Skin of body (tissue), 2 donors: Measurements from ENCODE around the gene PPM1E. TPM values are rescaled to one million over a fixed set of nuclear protein-coding genes. Genes with fewer than 3 reads are reported as not detected.
"Not testable (repeated sequence)": the region's sequence is repeated elsewhere in the genome, so short reads cannot be mapped to it uniquely, and the experiment has no call there.

Source experiments
- DNase-seq: peaks from one replicate; lab custom pipeline; 2025; lab: John Stamatoyannopoulos, UW
- total RNA-seq: library from RNA; depleted of rRNA; stranded (reverse); fragments of >200 nt; gene quantifications from one replicate; pipeline ENCODE4 v1.2.3, GENCODE V29; 2014

The PPM1E gene
- total RNA-seq, 1 donor from 2014 or later: 0.89 TPM

DNA sequence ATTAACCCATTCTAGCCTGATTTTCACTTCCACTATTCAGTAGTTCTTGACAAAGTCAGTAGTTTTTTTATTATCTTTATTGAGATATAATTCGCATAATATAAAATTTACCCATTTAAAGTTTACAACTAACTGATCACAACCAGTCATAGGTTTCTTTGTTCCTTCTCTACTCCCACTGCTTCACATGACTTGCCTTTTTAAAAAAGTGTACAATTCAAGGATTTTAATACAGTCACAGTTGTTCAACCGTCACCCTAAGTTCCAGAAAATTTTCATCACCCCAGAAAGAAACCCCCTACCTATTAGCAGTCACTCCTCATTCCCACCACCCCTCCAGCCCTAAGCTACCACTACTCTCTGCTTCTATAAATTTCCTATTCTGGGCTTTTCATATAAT, 188.5 kb downstream of the PPM1E start:
- DNase-seq: no peak

DNA sequence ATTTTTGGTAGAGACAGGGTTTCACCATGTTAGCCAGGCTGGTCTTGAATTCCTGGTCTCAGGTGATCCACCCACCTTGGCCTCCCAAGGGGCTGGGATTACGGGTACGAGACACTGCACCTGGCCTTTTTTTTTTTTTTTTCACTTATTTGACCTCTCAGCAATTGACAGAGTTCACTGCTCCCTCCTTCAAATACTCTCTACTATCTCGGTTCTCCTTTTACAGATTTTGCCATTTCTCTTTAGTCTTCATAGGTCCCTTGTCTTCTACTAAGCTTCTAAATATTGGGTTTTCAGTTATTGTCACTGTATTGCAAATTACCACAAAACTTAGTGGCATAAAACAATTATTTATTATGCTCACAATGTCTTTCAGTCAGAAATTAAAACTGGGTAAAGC, 191.8 kb downstream of the PPM1E start:
- DNase-seq: no peak

DNA sequence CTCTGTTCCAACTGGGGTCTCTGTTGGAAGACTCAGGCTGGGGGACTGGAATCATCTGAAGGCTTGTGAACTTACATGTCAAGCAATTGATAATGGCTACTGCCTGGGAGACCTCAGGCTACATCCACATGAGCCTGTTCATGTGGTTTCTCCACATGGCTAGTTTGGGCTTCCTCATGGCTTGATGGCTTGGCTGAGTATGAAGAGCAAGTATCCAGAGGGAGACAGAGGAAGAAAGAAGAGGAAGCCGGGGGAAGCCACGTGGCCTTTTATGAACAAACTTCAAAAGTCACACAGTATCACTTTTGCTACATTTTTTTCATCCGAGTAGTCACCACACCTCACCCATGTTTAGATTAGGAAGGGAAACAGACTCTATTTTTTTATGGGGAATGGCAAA, 192.2 kb downstream of the PPM1E start:
- DNase-seq: no peak

DNA sequence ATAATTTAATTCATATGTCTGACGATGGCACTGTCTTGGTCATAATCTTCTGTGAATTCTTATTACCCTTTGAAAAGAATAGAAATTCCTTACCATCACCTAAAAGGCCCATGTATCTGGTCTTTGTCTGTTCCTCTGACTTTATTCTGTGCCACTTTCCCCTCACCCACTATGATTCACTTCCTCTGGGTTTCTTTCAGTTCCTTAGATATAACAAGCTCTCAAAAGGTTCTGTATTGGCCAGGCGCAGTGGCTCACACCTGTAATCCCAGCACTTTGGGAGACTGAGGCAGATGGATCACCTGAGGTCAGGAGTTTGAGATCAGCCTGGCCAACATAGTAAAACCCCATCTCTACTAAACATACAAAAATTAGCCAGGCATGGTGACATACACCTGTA, 198.7 kb downstream of the PPM1E start:
- not testable (repeated sequence) for DNase-seq

DNA sequence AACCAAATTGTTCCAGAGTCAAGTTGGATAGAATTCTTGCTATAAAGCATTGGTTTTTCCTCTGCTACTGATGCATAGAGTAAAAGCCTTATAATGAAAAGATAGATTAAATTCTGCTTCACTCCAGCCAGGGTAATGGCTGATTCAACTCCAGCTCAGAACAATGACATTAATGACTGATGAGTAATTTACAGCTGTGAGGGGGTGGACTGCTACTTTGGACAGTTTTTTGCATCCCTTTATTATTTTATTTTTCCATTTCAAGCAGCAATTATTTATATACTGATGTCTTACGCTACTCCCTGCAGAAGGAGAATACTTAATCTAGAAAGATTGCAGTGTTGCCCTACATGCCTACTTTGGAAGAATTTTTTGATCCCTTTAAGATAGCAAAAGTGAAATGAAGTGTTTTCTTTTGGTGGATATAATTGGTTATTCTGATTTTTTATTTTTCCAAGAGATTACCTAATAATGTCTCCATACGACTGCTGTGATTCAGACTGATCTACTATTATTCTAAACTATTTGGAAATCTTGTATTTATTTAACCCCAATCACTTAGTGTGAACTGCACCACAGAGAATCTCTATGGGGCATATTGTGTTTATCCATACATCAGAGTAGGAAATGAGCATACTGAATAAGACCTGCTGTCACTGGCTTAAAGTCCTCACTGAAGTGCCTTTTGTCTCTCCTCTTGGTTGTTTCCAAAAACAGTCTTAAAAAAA, 201.5 kb downstream of the PPM1E start:
- DNase-seq: no peak

DNA sequence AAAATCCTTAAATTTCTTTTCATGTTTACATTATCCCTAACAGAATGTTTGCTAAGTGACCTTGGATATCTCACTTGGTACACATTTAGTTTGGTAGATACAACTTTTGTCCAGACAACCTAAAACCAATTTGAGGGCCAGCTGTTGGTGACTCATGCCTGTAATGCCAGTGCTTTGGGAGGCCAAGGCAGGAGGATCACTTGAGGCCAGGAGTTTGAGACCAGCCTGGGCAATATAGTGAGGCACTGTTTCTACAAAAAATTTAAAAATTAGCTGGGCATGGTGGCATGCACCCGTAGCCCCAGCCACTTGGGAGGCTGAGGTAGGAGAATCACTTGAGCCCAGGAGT, 202.0 kb downstream of the PPM1E start:
- DNase-seq: not testable (repeated sequence)

DNA sequence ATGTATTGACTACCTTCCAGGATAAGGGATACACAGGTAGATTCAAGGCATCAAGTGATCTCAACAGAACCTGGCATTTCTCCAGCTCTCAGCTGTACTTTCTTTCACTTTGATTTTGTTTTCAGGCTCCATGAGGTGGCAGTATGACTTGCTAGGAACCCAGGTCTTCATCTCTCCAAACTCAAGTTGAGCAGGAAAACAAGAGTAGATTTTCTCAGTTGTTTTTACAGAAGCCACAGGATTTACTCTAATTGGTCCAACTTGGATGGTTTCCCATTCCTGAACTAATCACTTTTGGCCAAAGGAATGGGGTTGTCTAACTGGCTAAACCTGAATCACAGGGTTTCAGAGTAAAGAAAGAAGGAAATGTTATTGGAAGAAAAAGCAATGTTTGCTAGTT, 204.4 kb downstream of the PPM1E start:
- DNase-seq: no peak

DNA sequence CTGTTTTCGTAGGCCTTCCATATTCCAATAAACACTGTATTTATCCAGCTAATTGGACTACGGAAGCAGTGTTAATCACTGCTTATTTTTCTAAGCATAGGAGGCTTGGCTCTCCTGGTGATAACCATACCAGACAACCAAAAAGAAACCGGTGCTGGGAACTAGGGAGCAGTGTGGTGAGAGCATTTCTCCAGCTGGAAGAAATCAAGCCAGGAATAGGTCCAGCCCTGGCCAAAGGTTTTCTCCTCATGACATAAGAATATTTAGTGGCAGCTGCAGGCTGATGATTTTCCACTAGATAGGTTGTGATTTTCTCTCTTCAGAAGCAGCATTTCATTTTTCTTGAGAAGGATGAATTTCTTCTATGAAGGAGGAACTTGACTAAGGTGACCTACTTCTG, 209.6 kb downstream of the PPM1E start:
- DNase-seq: no peak

DNA sequence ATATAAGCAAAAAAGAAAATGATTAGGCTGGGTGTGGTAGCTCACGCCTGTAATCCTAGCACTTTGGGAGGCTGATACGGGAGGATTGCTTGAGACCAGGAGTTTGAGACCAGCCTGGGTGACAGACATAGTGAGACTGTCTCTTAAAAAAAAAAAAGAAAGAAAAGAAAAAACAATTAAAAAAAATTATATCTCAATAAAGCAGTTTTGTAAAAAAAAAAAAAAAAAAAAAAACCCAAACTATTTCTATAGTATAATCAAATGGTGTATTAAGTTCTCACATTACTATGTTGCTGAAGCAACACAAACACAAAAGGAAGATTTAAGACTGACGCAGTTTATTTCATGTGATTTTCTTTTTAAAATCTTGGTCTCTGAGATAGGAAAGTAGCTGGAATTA, 210.6 kb downstream of the PPM1E start:
- no peak for DNase-seq

DNA sequence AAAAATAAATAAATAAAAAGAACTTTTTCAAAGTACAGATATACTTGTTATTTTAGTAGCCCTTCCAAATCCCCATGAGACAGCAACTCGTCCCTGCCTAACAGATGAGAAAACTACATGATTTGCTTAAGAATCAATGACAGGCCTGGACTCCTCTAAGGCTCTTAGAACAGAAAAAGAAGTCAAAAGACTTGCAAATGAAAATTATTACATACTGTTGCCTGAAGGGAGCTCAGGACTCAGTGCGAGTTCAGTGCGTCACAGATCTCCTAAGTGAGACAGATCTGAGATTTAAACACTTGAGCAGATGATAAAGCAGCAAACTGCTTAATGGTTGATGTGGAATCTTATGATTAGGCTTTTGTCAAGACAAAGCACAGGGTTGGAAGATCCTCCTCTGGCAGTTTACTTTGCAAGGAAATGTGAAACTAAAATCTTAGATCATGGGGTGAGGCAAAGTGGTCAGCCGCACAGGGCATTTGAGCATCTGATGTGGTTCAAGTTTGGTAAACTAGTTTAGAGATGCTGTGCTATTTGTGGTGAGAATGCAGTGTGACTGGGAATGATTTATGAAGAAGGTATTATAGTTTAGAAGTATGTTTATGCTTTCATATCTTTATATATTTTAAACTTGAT, 212.9 kb downstream of the PPM1E start:
- DNase-seq: no peak

DNA sequence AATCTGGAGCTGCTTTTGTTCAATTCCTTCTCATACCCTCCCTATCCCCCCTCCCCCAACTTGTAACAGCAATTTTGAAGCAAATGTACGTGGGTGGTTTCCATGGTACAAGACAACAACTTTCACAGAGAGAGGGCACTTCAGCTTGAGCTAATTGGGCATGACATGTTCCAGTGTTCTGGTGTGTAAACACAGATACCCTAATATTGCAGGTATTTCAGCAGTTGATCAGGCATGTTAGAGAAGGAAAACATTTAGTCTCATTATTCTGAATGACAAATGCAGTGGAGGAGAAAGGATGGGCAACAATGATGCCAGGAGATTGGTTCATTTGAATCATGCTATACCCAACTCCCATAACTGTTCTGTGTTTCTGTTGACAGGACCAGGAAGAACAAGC, 213.5 kb downstream of the PPM1E start:
- DNase-seq: no peak

DNA sequence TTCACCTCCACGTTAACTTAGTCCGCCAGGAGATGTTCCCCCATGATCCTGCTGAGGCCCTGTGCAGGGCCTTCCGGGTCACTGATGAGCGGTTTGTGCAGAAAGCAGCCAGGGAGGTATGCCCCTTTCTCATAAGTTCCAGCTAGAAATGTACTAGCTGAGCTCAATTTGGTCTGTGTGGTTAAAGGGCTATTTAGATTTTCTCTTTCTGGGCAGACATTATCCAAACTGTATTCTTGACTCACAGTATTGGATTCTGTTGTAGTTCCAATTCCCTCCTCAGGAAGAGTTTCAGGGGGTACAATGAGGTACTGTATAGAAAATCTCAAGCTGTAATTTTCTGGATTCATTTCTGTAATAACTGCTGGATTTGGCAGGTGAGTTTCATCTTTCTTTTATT, 214.0 kb downstream of the PPM1E start:
- no peak for DNase-seq

DNA sequence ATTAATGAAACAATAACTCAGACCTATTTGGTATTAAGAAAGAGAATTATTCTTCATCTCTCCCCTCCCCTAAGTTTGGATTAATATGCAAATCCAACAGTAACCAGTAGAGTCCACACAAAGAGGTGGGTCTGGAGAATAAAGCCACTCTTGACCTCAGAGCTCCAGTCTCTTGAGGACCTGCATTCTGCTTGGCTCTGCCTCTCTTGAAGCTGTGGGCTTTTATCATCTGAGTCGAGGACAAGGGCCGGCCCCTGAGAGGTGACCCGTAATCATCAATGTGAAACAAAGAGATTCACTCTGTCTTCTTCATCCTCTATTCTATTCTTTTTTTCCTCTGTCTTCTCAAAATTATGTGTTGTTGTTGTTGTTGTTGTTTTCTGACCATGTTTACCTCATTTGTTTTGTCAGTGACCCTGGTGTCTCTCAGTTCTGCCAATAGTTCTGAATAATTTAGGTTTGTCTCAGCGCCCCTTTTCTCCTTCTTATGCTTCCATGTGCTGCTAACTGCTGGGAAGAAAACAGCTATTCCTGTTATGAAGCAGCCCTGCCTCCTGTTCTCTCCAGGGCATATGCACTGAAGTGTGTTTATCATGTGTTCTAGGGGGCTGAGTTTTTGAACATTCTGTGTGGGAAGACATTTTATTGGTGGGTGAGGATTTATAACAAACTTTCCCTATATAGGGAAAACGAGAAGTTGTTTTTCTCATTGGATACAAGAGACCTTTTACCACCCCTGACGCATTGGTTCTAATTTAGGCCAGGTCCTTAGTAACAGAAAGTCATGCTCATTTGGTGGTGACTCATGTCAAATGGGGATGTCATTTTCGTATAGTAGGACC, 215.2 kb downstream of the PPM1E start:
- no peak for DNase-seq

DNA sequence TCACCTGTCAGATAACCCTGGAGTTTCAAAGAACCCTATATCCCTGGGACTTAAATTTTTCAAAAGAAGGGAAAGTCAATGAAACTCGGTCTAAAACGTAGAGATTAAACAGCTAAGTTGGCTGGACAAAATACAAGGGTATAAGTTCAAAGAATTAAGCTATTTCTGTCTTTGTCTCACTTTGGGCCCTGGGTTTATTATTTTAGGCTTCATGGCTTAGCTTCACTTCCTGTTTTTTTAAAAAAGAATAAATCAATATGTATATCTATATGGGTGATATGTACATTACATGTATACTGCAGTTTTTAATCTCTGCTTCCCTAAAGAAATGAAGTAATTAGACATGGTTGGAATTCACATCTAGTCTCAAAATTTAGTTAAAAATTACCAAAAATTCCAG, 218.7 kb downstream of the PPM1E start:
- no peak for DNase-seq

DNA sequence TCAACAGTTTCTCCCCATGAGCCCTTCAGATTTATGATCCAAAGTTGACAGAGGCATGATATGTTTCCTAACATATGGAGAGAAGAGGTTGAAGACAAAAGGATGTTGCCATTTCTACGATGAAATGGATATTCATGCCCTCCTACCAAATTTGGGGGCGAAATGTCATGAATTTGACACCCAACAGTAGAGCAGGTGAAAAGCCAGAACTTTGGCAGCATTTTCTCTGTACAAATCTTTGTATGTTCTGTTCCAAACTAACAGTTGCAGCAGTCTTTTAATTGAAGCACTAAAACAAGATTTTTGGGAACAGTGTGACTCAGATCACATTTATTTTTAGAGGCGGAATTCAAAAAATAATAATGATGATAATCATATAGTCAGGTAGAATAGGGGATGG, 220.9 kb downstream of the PPM1E start:
- no peak for DNase-seq

DNA sequence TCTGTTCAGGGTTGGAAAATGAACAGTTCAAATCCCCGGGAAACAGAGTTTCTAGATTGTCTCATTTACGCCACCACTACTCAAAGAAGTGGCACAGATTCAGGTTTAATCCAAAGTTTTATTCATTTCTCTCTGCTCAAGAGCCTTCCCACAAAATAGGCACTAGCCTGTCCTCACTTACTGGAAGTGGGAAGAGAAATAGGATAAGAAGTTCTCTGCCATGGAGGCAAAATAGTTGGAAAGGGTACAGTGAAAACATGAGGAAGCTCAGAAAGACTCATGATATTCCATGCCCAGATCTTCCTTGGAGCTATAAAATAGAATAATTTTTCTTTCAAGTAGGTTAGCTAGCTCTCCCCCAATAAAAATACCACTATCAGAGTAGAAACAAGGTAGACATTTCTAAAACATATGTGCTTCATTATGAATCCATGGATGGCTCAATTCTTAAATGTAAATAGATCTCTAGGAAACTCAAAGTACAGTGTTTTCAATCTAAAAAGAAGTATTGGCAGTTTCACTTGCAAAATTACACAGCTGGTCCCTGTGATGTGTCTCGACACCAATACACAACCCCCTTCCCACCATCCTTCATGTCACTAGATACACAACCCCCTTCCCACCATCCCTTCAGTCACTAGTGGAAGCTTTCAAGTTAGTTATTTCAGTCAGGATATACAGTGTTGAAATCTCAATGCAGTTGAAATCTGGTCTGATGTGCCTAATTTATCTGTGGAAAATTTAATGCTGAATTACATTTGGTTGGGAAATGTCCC, 225.2 kb downstream of the PPM1E start:
- DNase-seq: no peak

DNA sequence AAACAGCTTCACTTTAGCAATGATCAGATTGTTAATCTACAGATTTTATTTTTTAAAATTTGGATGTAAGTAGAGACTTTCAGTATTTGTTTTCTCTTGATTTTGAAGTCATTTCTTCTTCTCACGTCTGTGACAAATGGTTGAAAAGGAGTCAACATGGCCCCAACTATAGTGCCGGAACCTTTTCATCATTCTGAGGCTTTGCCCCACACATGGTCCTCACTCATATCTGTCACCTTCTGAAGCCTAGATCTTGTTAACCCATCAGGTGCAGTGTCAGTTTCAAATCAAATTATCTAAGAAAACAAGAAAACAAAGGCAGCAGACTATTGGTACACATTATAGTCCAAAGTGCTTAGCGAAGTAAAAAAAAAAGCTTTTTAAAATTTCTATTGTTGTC, 227.0 kb downstream of the PPM1E start:
- DNase-seq: no peak

DNA sequence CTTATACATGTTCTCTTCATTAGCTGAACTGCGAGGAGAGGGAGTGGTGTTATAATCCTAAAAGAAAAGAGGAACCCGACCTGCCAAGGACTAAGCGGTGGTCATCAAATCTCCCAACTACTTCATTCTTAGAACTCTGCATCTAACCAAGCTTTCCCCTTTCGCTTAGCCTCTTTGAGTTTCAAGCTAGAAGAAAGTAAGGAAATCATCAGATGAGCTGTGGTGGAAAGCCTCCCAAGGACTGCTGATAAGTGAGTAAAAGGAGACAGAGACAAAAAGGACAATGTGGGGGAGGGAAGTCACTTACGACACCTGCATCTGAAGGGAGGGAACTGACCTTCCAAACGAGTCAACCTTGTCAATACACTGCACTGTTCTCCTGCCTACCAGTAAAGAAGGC, 229.7 kb downstream of the PPM1E start:
- no peak for DNase-seq

DNA sequence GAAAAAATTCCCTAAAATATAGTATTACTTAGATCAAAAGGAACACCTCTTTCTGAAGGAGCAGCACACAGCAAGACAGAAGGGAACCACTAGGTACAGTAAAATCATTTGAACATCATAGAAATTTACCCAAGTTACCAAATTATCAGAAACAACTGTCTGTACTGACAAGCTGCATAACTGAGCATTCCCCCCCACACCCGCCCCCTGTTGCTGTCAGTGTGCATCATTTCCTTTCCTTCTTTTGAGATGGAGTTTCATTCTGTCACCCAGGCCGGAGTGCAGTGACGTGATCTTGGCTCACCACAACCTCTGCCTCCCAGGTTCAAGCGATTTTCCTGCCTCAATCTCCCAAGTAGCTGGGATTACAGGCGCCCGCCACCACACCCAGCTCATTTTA, 230.3 kb downstream of the PPM1E start:
- DNase-seq: no peak

DNA sequence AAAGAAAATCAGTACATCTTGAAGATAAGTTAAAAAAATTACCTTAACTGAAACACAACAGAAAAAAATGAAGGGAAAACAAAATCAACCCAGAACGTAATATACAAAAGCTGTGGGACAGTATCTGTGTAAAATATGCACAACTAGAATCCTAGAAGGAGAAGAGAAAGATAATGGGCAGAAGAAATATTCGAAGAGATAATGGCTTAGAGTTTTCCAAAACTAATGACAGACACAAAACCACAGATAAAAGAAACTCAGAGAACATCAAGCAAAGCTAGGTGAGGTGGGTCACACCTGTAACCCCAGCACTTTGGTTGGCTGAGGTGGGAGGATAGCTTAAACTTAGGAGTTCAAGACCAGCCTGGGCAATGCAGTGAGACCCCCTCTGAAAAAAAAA, 234.0 kb downstream of the PPM1E start:
- no peak for DNase-seq

DNA sequence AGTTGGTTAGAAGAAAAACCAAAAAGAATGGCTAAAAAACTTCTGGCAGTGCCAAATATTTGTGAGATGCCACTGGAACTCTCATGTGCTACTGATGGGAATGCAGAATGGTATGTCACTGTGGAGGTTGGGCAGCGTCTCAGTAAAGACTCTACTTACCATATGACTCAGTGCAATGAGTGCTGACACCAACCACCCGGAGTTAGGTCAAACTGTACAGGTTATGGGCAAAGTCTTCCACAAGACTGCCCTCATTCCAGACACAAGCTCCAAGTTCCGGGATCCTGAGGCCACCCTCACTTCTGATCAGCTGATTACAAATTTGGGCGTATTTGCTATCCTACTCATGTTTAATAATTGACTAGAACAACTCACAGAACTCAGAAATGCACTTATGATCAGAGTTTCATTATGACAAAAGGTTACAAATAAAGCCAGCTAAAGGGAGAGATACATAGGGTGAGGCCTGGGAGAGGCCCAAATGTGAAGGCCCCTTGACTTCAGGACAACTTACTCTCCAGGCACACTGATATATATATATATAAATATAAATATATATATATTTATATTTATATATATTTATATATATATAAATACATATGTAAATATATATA, 236.2 kb downstream of the PPM1E start:
- no peak for DNase-seq
